ENCODE measurements around the gene POMP.

GRCh38 chr13:28659621-28659970 lies 666 bp downstream of the POMP start:
- no peak for TF ChIP-seq EZH2 (IDR thresholded peaks at IDR 0.05; ENCODE audit: low read length, missing control alignments)
- TF ChIP-seq CTCF (conservative IDR thresholded peaks at IDR 0.05 in 1 of 2, IDR thresholded peaks at IDR 0.05 in 1 of 2; ENCODE audit: low read depth in 1 of 2, low read length in 2 of 2), result no peak
